PC-9 (cell line): ENCODE data around the gene RRP1.

ENCODE experiments used
- EZH2 ChIP-seq: fragments of 200-600 bp; sonication (generic); IDR thresholded peaks from 2 replicates; pipeline ENCODE4 v1.8.0; 2017; ENCODE audit warnings: antibody characterized with exemption, low read depth
- TF ChIP-seq, protein P1 (sequence below): fragments of 200-600 bp; sonication (generic); conservative IDR thresholded peaks from 2 replicates; pipeline ENCODE4 v1.6.1; 2017; ENCODE audit warnings: mixed run types, antibody characterized with exemption, mild to moderate bottlenecking, moderate library complexity

DNA sequence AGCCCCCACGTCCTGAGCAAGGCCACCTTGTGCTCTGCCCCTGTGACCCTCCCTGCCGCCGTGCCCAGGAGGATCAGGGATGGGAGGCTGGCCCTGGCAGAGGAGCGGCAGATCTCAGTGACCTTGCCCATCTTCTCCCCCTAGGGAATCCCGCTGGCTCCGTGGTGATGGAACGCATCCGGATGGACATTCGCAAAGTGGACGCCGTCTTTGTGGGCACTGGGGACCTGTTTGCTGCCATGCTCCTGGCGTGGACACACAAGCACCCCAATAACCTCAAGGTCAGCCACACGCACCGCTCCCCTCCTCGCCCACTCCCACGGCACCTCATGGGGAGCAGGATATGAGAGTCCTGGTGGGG, 36.0 kb upstream of the RRP1 start:
- TF ChIP-seq, protein P1, sequence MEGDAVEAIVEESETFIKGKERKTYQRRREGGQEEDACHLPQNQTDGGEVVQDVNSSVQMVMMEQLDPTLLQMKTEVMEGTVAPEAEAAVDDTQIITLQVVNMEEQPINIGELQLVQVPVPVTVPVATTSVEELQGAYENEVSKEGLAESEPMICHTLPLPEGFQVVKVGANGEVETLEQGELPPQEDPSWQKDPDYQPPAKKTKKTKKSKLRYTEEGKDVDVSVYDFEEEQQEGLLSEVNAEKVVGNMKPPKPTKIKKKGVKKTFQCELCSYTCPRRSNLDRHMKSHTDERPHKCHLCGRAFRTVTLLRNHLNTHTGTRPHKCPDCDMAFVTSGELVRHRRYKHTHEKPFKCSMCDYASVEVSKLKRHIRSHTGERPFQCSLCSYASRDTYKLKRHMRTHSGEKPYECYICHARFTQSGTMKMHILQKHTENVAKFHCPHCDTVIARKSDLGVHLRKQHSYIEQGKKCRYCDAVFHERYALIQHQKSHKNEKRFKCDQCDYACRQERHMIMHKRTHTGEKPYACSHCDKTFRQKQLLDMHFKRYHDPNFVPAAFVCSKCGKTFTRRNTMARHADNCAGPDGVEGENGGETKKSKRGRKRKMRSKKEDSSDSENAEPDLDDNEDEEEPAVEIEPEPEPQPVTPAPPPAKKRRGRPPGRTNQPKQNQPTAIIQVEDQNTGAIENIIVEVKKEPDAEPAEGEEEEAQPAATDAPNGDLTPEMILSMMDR: no peak
- no peak for TF ChIP-seq EZH2
